CD1c-positive myeloid dendritic cell (primary cell): ENCODE results near the gene PID1.
"Not testable (repeated sequence)": the region's sequence is repeated elsewhere in the genome, so short reads cannot be mapped to it uniquely, and the experiment has no call there.

Experiments used
- DNase-seq: peaks from one replicate; pipeline ENCODE4 v3.0.0-alpha.2; 2016; ENCODE audit errors: extremely low spot score

Gene PID1

GRCh38 chr2:229111744-229112143 lies 159.3 kb downstream of the PID1 start:
- no peak for DNase-seq

DNA sequence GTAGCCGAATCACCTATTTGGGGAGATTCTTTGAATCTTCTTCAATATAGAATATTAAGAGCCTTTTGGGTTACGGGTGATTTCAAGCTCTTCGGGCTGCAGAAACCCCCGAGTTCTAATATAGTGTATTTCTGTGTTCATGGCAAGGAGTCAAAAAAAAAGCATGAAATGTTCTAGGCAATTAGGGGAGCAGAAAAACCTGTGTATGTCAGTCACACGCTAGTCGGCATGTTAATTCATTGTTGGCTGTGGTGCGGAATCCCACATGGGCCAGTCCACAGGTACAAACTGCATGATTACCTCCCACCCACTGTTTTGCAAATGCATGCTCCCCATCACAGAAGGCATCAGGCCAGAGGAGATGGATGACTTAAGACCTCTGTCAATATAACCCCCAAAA lies 161.9 kb downstream of the PID1 start:
- DNase-seq = no peak

- DNase-seq = no peak
These were observed 163.5 kb downstream of the PID1 start for GRCh38 chr2:229107601-229108000.

DNA sequence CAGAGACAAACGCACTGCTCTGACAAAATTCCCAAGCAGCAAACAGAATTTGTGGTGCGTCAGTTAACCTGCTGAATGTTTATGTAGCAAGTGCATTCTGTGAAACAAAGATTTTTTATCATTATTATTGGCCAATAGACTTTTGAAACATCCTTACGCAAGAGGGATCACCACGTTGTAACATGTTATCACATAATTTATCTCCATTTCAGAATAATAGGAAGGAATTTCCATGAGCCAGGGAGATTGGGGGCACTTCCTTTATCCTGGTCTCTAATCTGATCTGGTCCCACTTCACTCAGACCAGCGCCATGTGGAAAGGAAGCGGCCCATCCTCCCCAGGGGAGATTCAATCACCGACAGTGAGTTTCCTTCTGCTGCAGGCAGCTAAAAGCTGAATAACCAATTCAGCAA lies 166.1 kb downstream of the PID1 start:
- DNase-seq = no peak

DNA sequence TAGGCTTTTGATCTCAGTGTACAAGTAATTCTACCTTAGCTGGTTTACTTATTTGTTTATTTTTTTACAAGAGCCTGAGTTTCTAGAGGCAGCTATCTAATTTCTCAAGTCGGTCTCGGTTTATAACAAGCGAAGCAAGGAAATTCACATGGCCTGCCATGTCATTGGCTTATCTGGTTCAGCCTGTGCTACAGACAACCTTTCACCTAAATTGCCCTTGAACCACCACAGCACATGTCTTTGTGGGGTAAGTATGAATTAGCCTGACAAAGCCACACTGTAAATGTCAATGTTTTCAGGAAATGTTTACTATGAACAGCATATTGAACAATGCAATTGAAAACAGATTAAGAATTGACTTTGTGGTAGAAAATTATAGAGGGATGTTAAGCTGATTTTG lies 167.1 kb downstream of the PID1 start:
- no peak for DNase-seq

DNA sequence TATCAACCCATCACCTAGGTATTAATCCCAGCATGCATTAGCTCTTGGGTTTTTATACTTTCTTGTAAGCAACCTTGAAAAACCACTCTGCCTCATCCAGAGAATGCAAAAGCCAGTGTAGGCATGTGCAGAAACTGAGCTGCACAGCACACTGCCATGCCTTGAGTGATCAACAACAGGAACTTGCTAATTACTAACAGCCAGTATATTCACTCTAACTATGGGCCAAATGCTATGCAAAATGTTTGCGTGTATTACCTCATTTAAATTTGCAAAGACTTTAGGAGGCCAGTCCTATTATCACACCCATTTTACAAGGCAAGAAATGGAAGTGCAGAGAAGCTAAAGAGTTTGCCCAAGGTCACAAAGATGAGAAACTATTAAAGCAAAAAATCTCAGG lies 169.8 kb downstream of the PID1 start:
- no peak for DNase-seq

DNA sequence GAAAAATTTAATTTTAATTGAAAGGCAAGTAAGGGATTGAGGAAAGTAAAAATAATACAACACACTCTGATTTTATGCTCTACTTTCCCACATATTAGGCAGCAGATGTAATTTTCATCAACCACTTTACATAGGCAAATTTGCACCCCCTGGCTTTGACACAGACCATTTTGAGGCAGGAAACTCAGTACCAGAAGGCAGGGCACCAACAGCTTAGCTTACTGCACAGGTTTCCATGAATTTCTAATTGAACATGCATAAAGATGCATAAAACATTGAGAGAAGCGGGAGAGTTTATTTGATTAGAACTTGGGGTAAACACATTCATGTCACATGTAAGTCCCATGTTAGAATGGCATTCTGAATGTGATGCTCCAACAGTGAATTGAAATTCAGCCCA lies 171.9 kb downstream of the PID1 start:
- DNase-seq = no peak

- DNase-seq = no peak
These were observed 172.3 kb downstream of the PID1 start for GRCh38 chr2:229098801-229099200.

GRCh38 chr2:229096409-229097066 lies 174.5 kb downstream of the PID1 start:
- DNase-seq = no peak

DNA sequence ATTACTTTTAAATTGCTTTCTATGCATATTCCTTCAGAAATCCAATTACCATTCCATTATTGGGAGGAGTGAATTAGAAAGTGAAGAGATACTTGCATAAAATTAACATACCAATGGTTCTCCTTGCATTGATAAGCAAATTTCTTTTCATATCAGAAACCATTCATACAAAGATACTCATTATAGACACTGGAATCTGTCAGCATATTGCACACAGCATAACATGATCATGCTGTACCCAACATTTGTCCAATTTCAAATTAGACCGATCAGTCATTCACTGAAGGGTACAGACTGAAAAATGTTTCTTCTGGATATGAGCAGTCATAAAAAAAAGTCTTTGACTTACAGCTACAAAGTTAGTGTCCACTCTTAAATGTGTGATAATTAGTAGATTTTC lies 175.6 kb downstream of the PID1 start:
- DNase-seq = no peak

GRCh38 chr2:229090225-229090624 lies 180.9 kb downstream of the PID1 start:
- no peak for DNase-seq

DNA sequence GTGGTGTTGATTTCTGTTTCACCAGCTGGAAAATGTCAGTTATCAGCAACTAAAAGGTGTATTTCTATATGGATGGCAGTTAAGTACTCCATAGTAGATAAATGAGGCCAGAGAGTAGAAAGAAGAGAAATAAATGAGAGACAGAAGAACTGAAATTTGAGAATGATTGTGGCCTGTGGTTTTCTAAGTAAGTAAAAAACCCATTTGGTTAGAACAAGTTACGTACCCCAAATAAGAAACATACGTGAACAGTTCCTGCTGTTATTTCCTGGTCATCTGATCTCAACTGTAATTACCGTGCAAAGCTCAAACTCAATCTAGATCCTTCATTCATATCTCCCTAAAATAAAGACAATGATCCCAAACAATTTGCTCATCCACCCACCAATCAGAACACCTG lies 181.3 kb downstream of the PID1 start:
- no peak for DNase-seq

DNA sequence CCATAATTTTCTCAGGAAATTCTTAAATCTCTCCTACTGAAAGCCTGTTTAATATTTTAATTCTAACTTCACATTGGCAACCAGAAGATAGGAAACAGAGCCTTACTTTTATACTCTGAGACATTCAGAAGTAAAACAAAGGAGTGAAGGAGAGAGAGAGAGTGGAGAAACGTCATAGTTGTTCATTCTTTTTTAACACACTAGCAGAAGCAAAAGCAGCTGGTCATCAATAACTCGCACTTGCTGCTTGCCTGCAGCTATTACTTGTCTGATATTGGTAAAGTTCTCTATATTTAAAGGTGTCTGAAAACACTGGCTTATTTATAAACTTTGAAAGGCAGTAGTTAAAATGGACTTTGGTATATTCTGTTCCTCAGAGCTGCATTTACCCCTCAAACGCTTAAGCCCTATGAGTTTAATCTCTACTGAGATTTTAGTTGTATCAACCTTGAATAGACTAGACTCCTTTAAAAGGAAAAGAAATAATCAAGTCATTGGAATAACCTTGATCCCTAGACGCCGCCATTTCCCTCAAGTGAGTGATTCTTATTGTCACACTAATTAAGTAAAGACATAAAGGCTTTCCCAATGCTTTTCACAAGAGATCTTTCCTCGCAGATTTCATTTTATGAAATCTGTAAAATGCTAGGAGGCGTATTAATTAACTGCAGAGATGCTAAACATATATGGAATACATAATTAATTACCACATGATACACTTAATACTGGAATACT lies 182.0 kb downstream of the PID1 start:
- DNase-seq = no peak

GRCh38 chr2:229088517-229088913 lies 182.6 kb downstream of the PID1 start:
- DNase-seq = no peak

- no peak for DNase-seq
These were observed 183.1 kb downstream of the PID1 start for GRCh38 chr2:229087843-229088516.

- DNase-seq = no peak
These were observed 183.8 kb downstream of the PID1 start for GRCh38 chr2:229087267-229087666.

GRCh38 chr2:229085439-229085838 lies 185.6 kb downstream of the PID1 start:
- no peak for DNase-seq

DNA sequence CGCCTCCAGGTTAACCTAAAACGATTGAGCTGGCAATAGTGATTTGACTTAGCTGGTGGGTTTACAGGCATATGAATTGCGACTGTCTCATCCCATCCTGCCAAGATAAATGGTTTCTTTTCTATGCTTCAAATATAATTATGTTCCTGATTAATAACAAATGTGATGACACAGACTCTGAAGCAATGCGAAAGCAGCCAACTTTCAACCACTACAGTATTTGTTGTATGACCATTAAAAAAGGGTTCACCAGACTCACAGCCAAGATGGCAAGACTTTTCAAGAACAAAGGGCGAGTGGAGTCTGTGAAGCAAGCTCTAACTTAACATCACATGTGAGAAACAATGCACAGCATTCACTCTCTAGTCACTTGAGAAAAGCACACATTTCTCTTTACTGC lies 186.6 kb downstream of the PID1 start:
- no peak for DNase-seq

GRCh38 chr2:229083606-229084340 lies 187.3 kb downstream of the PID1 start:
- no peak for DNase-seq

DNA sequence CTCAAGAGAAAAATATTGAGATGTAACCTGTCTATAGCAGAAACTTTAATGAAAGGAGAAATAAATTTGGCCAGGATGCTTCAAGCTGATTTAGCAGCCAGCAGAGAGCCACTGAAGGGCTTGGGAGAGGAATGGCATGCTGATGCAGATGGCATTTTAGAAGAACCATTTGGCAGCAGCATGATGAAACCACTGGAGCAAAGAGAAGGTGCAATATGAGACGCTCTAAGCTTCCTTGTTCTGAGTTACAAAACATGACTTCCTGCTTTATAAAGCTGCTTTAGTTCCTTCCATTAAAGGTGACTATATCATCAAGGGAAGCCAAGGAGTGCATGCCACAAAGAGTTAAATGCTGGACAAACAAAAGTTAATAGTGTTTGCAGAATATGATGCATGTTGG lies 189.7 kb downstream of the PID1 start:
- no peak for DNase-seq

GRCh38 chr2:229080172-229080571 lies 190.9 kb downstream of the PID1 start:
- DNase-seq = no peak

- not testable (repeated sequence) for DNase-seq
These were observed 194.2 kb downstream of the PID1 start for GRCh38 chr2:229076886-229077285.
